ENCODE measurements around the gene STAC2.

GRCh38 chr17:39173526-39174274, 52.0 kb downstream of the STAC2 start:
- TF ChIP-seq, protein P1, sequence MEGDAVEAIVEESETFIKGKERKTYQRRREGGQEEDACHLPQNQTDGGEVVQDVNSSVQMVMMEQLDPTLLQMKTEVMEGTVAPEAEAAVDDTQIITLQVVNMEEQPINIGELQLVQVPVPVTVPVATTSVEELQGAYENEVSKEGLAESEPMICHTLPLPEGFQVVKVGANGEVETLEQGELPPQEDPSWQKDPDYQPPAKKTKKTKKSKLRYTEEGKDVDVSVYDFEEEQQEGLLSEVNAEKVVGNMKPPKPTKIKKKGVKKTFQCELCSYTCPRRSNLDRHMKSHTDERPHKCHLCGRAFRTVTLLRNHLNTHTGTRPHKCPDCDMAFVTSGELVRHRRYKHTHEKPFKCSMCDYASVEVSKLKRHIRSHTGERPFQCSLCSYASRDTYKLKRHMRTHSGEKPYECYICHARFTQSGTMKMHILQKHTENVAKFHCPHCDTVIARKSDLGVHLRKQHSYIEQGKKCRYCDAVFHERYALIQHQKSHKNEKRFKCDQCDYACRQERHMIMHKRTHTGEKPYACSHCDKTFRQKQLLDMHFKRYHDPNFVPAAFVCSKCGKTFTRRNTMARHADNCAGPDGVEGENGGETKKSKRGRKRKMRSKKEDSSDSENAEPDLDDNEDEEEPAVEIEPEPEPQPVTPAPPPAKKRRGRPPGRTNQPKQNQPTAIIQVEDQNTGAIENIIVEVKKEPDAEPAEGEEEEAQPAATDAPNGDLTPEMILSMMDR (IDR thresholded peaks at IDR 0.05): no peak
- no peak for TF ChIP-seq BHLHE40 (IDR thresholded peaks at IDR 0.05; ENCODE audit: low read depth, low read length)
- TF ChIP-seq JUN (IDR thresholded peaks at IDR 0.05): no peak
- no peak for TF ChIP-seq CHD2 (IDR thresholded peaks at IDR 0.05; ENCODE audit: low read length, partially characterized antibody)
- TF ChIP-seq NFE2L2 (conservative IDR thresholded peaks at IDR 0.05; ENCODE audit: low read length): no peak
- TF ChIP-seq MYC (IDR thresholded peaks at IDR 0.05; ENCODE audit: borderline replicate concordance, low read length): no peak
- TF ChIP-seq, protein P2, sequence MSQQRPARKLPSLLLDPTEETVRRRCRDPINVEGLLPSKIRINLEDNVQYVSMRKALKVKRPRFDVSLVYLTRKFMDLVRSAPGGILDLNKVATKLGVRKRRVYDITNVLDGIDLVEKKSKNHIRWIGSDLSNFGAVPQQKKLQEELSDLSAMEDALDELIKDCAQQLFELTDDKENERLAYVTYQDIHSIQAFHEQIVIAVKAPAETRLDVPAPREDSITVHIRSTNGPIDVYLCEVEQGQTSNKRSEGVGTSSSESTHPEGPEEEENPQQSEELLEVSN (IDR thresholded peaks at IDR 0.05; ENCODE audit: borderline replicate concordance, low read depth): no peak
- no peak for TF ChIP-seq POLR2A (IDR thresholded peaks at IDR 0.05; ENCODE audit: low read length)
- no peak for TF ChIP-seq ESRRA (IDR thresholded peaks at IDR 0.05; ENCODE audit: borderline replicate concordance, low read length)
- no peak for TF ChIP-seq CHD4 (IDR thresholded peaks at IDR 0.05; ENCODE audit: borderline replicate concordance)
- no peak for TF ChIP-seq SMC3 (IDR thresholded peaks at IDR 0.05)

All from A549 (cell line).